HCT116 (cell line): ENCODE data around the gene ZDHHC14. TPM values are rescaled to one million over a fixed set of nuclear protein-coding genes. Genes with fewer than 3 reads are reported as not detected.

Experiments
- ATAC-seq: fragments of 200-7000 bp; cut with Tn5 transposase; 2 replicates; pipeline ENCODE4 v1.9.1; 2020; ENCODE audit warnings: mild to moderate bottlenecking, moderate library complexity
- BruUV-seq: library from RNA; stranded (reverse); fragments of 400-500 nt; replicated peaks from 2 replicates; lab custom pipeline; 2021; lab: Mats Ljungman, UMichigan
- CTCF ChIA-PET: fragments of 300-600 bp; sonication (Branson Sonifier 250); formaldehyde crosslinking; loops from one replicate; lab custom pipeline; 2021; ENCODE audit warnings: antibody characterized with exemption; lab: Charles Lee
- POLR2A ChIA-PET: fragments of 300-600, 350-600 bp; sonication (Branson Sonifier 250); formaldehyde crosslinking; loops from one replicate; lab custom pipeline; 2021; ENCODE audit warnings: antibody characterized with exemption; lab: Charles Lee
- RAD21 ChIA-PET, 2 experiments: fragments of 300-600 bp; sonication (Branson Sonifier 250); formaldehyde crosslinking; loops; one replicate each; lab custom pipeline; 2023; ENCODE audit warnings: low total read pairs in 2 of 2; ENCODE audit not compliant: uncharacterized antibody in 2 of 2, unreplicated experiment in 2 of 2, low non-redundant PET in 1 of 2; lab: Charles Lee
- DNase-seq: peaks from one replicate; pipeline ENCODE4 v3.0.0-alpha.2; 2010; ENCODE audit warnings: low read depth, low spot score
- H2AFZ ChIP-seq: fragments of 200-600 bp; shearing (Covaris generic), sonication (generic); 2 replicates; pipeline ENCODE4 v1.6.1; 2017; ENCODE audit warnings: low read depth, mixed run types, mixed read lengths, antibody characterized with exemption, low read length; ENCODE audit not compliant: poor library complexity, severe bottlenecking
- H3K27ac ChIP-seq: 2 replicates; pipeline ENCODE4 v1.5.1; 2012; ENCODE audit warnings: low read depth, low read length
- H3K27me3 ChIP-seq: fragments of 200-600 bp; sonication (generic); 2 replicates; pipeline ENCODE4 v1.6.1; 2016; ENCODE audit warnings: mixed run types, low read length, mixed read lengths; ENCODE audit not compliant: insufficient read depth
- H3K36me3 ChIP-seq, 2 experiments: fragments of 200-500 bp in 1 of 2; fragments of 200-600 bp in 1 of 2; sonication (Bioruptor generic) in 1 of 2; sonication (generic) in 1 of 2; 2 replicates each; pipeline versions ENCODE4 v1.5.1 to v1.6.1; 2014 to 2016; ENCODE audit warnings: low read length in 2 of 2, inconsistent platforms in 1 of 2, mixed read lengths in 1 of 2, mixed run types in 1 of 2; ENCODE audit not compliant: insufficient read depth in 2 of 2, control insufficient read depth in 1 of 2
- H3K4me1 ChIP-seq, 2 experiments: fragments of 200-600 bp in 1 of 2; sonication (generic) in 1 of 2; 2 replicates each; pipeline versions ENCODE4 v1.5.1 to v1.6.1; 2012 to 2017; ENCODE audit warnings: low read length in 2 of 2, inconsistent platforms in 1 of 2, mild to moderate bottlenecking in 1 of 2, mixed read lengths in 1 of 2, mixed run types in 1 of 2, moderate library complexity in 1 of 2; ENCODE audit not compliant: insufficient read depth in 2 of 2, control insufficient read depth in 1 of 2
- H3K4me2 ChIP-seq: fragments of 200-600 bp; sonication (generic); 2 replicates; pipeline ENCODE4 v1.6.1; 2017; ENCODE audit warnings: mixed run types, low read length, mixed read lengths
- H3K4me3 ChIP-seq, 2 experiments: fragments of 200-600 bp in 1 of 2; sonication (generic) in 1 of 2; replicated peaks in 1 of 2; 2 replicates each; pipeline ENCODE4 v1.5.1; 2011 to 2016; ENCODE audit warnings: low read length in 2 of 2, control low read depth in 1 of 2, low read depth in 1 of 2, mild to moderate bottlenecking in 1 of 2, mixed read lengths in 1 of 2, mixed run types in 1 of 2
- H3K79me2 ChIP-seq: fragments of 200-600 bp; sonication (generic); 2 replicates; pipeline ENCODE4 v1.6.1; 2017; ENCODE audit warnings: mild to moderate bottlenecking, mixed run types, low read length, moderate library complexity, mixed read lengths; ENCODE audit not compliant: insufficient read depth
- H3K9ac ChIP-seq: fragments of 200-600 bp; sonication (generic); 2 replicates; pipeline ENCODE4 v1.6.1; 2016; ENCODE audit warnings: low read length, mixed read lengths
- H3K9me2 ChIP-seq: fragments of 200-600 bp; sonication (generic), shearing (Covaris generic); 2 replicates; pipeline ENCODE4 v1.6.1; 2017; ENCODE audit warnings: mixed run types, mild to moderate bottlenecking, moderate library complexity; ENCODE audit not compliant: insufficient read depth
- H3K9me3 ChIP-seq, 2 experiments: fragments of 200-500 bp in 1 of 2; fragments of 200-600 bp in 1 of 2; sonication (Bioruptor generic) in 1 of 2; sonication (generic) in 1 of 2; 2 replicates each; pipeline ENCODE4 v1.6.1; 2014 to 2017; ENCODE audit warnings: low read length in 2 of 2, mixed read lengths in 2 of 2, inconsistent platforms in 1 of 2, low read depth in 1 of 2, mild to moderate bottlenecking in 1 of 2, mixed run types in 1 of 2, moderate library complexity in 1 of 2; ENCODE audit not compliant: control insufficient read depth in 1 of 2, insufficient read depth in 1 of 2
- H4K20me1 ChIP-seq: fragments of 200-600 bp; sonication (generic), shearing (Covaris generic); 2 replicates; pipeline ENCODE4 v1.6.1; 2017; ENCODE audit warnings: mixed run types, mild to moderate bottlenecking, moderate library complexity; ENCODE audit not compliant: insufficient read depth
- CEBPB ChIP-seq: IDR thresholded peaks from 2 replicates; pipeline ENCODE4 v1.6.1; 2012; ENCODE audit warnings: low read depth
- EGR1 ChIP-seq: IDR thresholded peaks from 2 replicates; pipeline ENCODE4 v1.6.1; 2012; ENCODE audit warnings: low read depth
- ELF1 ChIP-seq: IDR thresholded peaks from 2 replicates; pipeline ENCODE4 v1.6.1; 2012; ENCODE audit warnings: low read depth, borderline replicate concordance
- EZH2phosphoT487 ChIP-seq: fragments of 200-600 bp; IDR thresholded peaks from 2 replicates; pipeline ENCODE4 v1.6.1; 2018; ENCODE audit warnings: antibody characterized with exemption, borderline replicate concordance
- POLR2AphosphoS5 ChIP-seq: IDR thresholded peaks from 2 replicates; pipeline ENCODE4 v1.6.1; 2011; ENCODE audit warnings: mild to moderate bottlenecking, low read depth, low read length, moderate library complexity
- RAD21 ChIP-seq: IDR thresholded peaks from 2 replicates; pipeline ENCODE4 v1.6.1; 2012; ENCODE audit warnings: low read depth, mild to moderate bottlenecking
- SRF ChIP-seq: IDR thresholded peaks from 2 replicates; pipeline ENCODE4 v1.6.1; 2012; ENCODE audit warnings: low read depth
- YY1 ChIP-seq: IDR thresholded peaks from 2 replicates; pipeline ENCODE4 v1.6.1; 2011; ENCODE audit warnings: low read length, low read depth, moderate library complexity, mild to moderate bottlenecking; ENCODE audit not compliant: insufficient replicate concordance; ENCODE audit errors: extremely low read depth
- ZNF274 ChIP-seq: fragments of 200-500 bp; sonication (Bioruptor generic); IDR thresholded peaks from 2 replicates; pipeline ENCODE4 v1.6.1; 2014; ENCODE audit warnings: mild to moderate bottlenecking, low read depth, low read length, inconsistent platforms
- intact Hi-C: fragments of 100-400 bp; cut with micrococcal nuclease; formaldehyde crosslinking; loops from 2 replicates; pipeline ENCODE4 v1.10.0; 2022
- total RNA-seq: library from RNA; stranded (reverse); gene quantifications from one replicate; pipeline ENCODE4 v1.2.1, GENCODE V29; 2021; ENCODE audit not compliant: unreplicated experiment
- TF ChIP-seq, protein P1 (sequence below), 3 experiments: fragments of 200-600 bp in 1 of 3; sonication (generic) in 1 of 3; IDR thresholded peaks in 2 of 3; conservative IDR thresholded peaks in 1 of 3; 2 replicates each; pipeline ENCODE4 v1.5.1; 2012 to 2017; ENCODE audit warnings: low read depth in 2 of 3, low read length in 2 of 3, antibody characterized with exemption in 1 of 3, borderline replicate concordance in 1 of 3, control low read depth in 1 of 3, mild to moderate bottlenecking in 1 of 3, mixed read lengths in 1 of 3, mixed run types in 1 of 3, moderate library complexity in 1 of 3; ENCODE audit not compliant: insufficient read depth in 1 of 3

ZDHHC14 gene
- total RNA-seq, 1 experiment from 2014 or later: 5.3 TPM

DNA sequence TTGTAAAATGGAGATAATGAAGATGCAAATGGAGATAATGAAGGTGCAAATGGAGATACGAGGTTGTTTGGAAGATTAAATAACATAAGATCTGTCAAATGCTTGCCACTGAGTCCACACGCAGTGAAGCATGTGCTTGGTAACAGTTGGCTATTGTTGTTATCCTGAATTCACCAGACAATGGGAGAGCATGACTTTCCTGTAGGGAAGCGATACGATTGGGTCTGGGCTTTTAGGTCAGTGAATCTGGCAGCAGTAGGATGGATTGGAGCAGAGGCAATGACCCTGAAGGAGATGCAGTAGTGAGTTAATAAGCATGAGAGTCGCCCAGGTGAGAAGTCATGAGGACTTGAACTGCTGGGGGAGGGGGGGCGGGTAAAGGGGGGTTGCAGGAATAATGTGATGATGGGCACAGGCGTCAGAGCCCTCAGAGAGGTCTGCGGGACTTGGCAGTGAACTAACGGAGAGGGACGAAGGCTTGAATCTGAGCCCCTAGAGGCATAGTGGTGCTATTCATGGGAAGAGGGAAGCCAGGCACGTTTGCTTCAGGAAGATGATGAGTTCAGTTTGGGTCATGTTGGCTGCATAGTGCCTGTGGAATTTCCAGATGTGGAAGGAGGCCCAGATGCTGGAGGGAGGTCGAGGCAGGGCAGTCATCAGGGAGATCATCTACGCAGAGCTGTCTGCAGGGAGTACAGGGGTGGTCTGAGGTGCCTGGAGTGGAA lies 55.4 kb downstream of the ZDHHC14 start:
- ChIA-PET RAD21 (no interaction called here), POLR2A (no interaction called here)
- H3K9me2 ChIP-seq: no peaks in the 10 kb centered on the region
- H2AFZ ChIP-seq: no peak overlapping the region
- no peaks in the 10 kb centered on the region for H3K4me1 ChIP-seq
- H3K9me3 ChIP-seq: no peaks in the 10 kb centered on the region
- TF ChIP-seq RAD21 (no peak), CEBPB (no peak), SRF (no peak), ZNF274 (no peak), YY1 (no peak), EZH2phosphoT487 (no peak), ELF1 (no peak), POLR2AphosphoS5 (no peak), EGR1 (no peak)
- TF ChIP-seq, protein P1, sequence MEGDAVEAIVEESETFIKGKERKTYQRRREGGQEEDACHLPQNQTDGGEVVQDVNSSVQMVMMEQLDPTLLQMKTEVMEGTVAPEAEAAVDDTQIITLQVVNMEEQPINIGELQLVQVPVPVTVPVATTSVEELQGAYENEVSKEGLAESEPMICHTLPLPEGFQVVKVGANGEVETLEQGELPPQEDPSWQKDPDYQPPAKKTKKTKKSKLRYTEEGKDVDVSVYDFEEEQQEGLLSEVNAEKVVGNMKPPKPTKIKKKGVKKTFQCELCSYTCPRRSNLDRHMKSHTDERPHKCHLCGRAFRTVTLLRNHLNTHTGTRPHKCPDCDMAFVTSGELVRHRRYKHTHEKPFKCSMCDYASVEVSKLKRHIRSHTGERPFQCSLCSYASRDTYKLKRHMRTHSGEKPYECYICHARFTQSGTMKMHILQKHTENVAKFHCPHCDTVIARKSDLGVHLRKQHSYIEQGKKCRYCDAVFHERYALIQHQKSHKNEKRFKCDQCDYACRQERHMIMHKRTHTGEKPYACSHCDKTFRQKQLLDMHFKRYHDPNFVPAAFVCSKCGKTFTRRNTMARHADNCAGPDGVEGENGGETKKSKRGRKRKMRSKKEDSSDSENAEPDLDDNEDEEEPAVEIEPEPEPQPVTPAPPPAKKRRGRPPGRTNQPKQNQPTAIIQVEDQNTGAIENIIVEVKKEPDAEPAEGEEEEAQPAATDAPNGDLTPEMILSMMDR (IDR thresholded peaks at IDR 0.05 in 2 of 3, conservative IDR thresholded peaks at IDR 0.05 in 1 of 3; ENCODE audit: borderline replicate concordance in 1 of 3, insufficient read depth in 1 of 3, low read depth in 2 of 3, low read length in 2 of 3): no peak
- TF ChIP-seq, all 23 proteins: peak for 0
- BruUV-seq: no TSS peak
- Histone ChIP-seq H3K27me3 (no peaks in the 10 kb centered on the region), H3K4me3 (no peak overlapping the region), H3K27ac (no peak overlapping the region), H3K79me2 (no peaks in the 10 kb centered on the region), H4K20me1 (no peaks in the 10 kb centered on the region), H3K4me2 (no peak overlapping the region), H3K9ac (no peak overlapping the region), H3K36me3 (no peaks in the 10 kb centered on the region)
- CTCF ChIA-PET: no interaction called here
- intact Hi-C loops: no loop called here
- DNase-seq (no peak), ATAC-seq (no peak)
